Fibroblast of lung (primary cell): ENCODE data around the gene DPYD. TPM values are rescaled to one million over a fixed set of nuclear protein-coding genes. Genes with fewer than 3 reads are reported as not detected.
A peak's percentile ranks its signal among the peaks of the same experiment; 100 is the strongest.

ENCODE experiments used
- DNase-seq, 2 donors: peaks; one replicate each; pipeline versions ENCODE4 v3.0.0 to v3.0.0-alpha.2; 2010; ENCODE audit warnings: low read depth in 2 of 2
- H2AFZ ChIP-seq: 2 replicates; pipeline ENCODE4 v1.5.1; 2012; ENCODE audit warnings: low read length, control low read depth, inconsistent platforms
- H3K27ac ChIP-seq: 2 replicates; pipeline ENCODE4 v1.5.1; 2011; ENCODE audit warnings: low read length, control low read depth; ENCODE audit not compliant: insufficient read depth
- H3K27me3 ChIP-seq: 2 replicates; pipeline ENCODE4 v1.5.1; 2011; ENCODE audit warnings: mild to moderate bottlenecking, low read length; ENCODE audit not compliant: control insufficient read depth, insufficient read depth
- H3K36me3 ChIP-seq: 2 replicates; pipeline ENCODE4 v1.5.1; 2011; ENCODE audit warnings: low read length; ENCODE audit not compliant: control insufficient read depth, insufficient read depth
- H3K4me1 ChIP-seq: 2 replicates; pipeline ENCODE4 v1.5.1; 2011; ENCODE audit warnings: low read length; ENCODE audit not compliant: control insufficient read depth, insufficient read depth; ENCODE audit errors: extremely low read depth
- H3K4me2 ChIP-seq: 2 replicates; pipeline ENCODE4 v1.5.1; 2011; ENCODE audit warnings: low read length, control low read depth; ENCODE audit not compliant: insufficient read depth; ENCODE audit errors: extremely low read depth
- H3K4me3 ChIP-seq, 4 experiments: fragments of 200-600 bp in 1 of 4; sonication (generic) in 1 of 4; replicated peaks in 1 of 4; 2 replicates each; pipeline ENCODE4 v1.5.1; 2011 to 2016; ENCODE audit warnings: low read length in 4 of 4, low read depth in 3 of 4, mild to moderate bottlenecking in 3 of 4, control low read depth in 2 of 4, inconsistent platforms in 1 of 4, mixed read lengths in 1 of 4; ENCODE audit not compliant: insufficient read depth in 1 of 4; ENCODE audit errors: control extremely low read depth in 1 of 4
- H3K79me2 ChIP-seq: 2 replicates; pipeline ENCODE4 v1.5.1; 2012; ENCODE audit warnings: mild to moderate bottlenecking, low read length, inconsistent platforms; ENCODE audit not compliant: control insufficient read depth, insufficient read depth
- H3K9ac ChIP-seq: 2 replicates; pipeline ENCODE4 v1.5.1; 2011; ENCODE audit warnings: mild to moderate bottlenecking, low read length, control low read depth; ENCODE audit not compliant: insufficient read depth
- H3K9me3 ChIP-seq: 2 replicates; pipeline ENCODE4 v1.5.1; 2012; ENCODE audit warnings: low read depth, low read length; ENCODE audit not compliant: control insufficient read depth, insufficient read depth
- H4K20me1 ChIP-seq: 2 replicates; pipeline ENCODE4 v1.5.1; 2011; ENCODE audit warnings: low read length; ENCODE audit not compliant: control insufficient read depth, insufficient read depth; ENCODE audit errors: extremely low read depth
- EZH2 ChIP-seq: IDR thresholded peaks from 2 replicates; pipeline ENCODE4 v1.5.1; 2012; ENCODE audit warnings: low read length, control low read depth, mild to moderate bottlenecking; ENCODE audit errors: missing control alignments
- polyA plus RNA-seq, 2 donors: library from polyadenylated mRNA; depleted of rRNA in 1 of 2; stranded (reverse) in 1 of 2; unstranded in 1 of 2; fragments of >200 nt; gene quantifications; 2 replicates each; pipeline ENCODE4 v1.2.1, GENCODE V29; 2011 to 2012; ENCODE audit warnings: missing spikeins in 1 of 2
- total RNA-seq: library from RNA; depleted of rRNA; stranded (reverse); fragments of >200 nt; gene quantifications from 2 replicates; pipeline ENCODE4 v1.2.1, GENCODE V29; 2014
- TF ChIP-seq, protein P1 (sequence below), 2 donors: IDR thresholded peaks in 1 of 2; conservative IDR thresholded peaks in 1 of 2; 1 replicate in 1 of 2; 2 replicates in 1 of 2; pipeline ENCODE4 v1.5.1; 2011 to 2012; ENCODE audit warnings: low read length in 2 of 2, control low read depth in 1 of 2, inconsistent platforms in 1 of 2, low read depth in 1 of 2, mild to moderate bottlenecking in 1 of 2

Gene DPYD
- total and polyA plus RNA-seq, 2 donors (not counting 1 experiment from before 2014, with no cell fraction given) = 32.0 to 63.1 TPM

GRCh38 chr1:97277891-97278654, 642.8 kb downstream of the DPYD start:
- no peak overlapping the region for H3K4me3 ChIP-seq
- H3K9ac ChIP-seq = no peak overlapping the region
- peak overlapping the region; percentile 49 for H3K4me2 ChIP-seq
- no peaks in the 10 kb centered on the region for H4K20me1 ChIP-seq
- no peaks in the 10 kb centered on the region for H3K27me3 ChIP-seq
- peak; percentile 81 to 90 for DNase-seq
- H3K79me2 ChIP-seq = no peaks in the 10 kb centered on the region
- H3K9me3 ChIP-seq = no peaks in the 10 kb centered on the region
- TF ChIP-seq, protein P1, sequence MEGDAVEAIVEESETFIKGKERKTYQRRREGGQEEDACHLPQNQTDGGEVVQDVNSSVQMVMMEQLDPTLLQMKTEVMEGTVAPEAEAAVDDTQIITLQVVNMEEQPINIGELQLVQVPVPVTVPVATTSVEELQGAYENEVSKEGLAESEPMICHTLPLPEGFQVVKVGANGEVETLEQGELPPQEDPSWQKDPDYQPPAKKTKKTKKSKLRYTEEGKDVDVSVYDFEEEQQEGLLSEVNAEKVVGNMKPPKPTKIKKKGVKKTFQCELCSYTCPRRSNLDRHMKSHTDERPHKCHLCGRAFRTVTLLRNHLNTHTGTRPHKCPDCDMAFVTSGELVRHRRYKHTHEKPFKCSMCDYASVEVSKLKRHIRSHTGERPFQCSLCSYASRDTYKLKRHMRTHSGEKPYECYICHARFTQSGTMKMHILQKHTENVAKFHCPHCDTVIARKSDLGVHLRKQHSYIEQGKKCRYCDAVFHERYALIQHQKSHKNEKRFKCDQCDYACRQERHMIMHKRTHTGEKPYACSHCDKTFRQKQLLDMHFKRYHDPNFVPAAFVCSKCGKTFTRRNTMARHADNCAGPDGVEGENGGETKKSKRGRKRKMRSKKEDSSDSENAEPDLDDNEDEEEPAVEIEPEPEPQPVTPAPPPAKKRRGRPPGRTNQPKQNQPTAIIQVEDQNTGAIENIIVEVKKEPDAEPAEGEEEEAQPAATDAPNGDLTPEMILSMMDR (conservative IDR thresholded peaks at IDR 0.05 in 1 of 2, IDR thresholded peaks at IDR 0.05 in 1 of 2; ENCODE audit: low read depth in 1 of 2, low read length in 2 of 2) = no peak
- TF ChIP-seq EZH2 = no peak
- peak overlapping the region; percentile 23 for H3K27ac ChIP-seq
- no peaks in the 10 kb centered on the region for H3K36me3 ChIP-seq
- peaks cover 4% of the 10 kb centered on the region for H3K4me1 ChIP-seq
- no peak overlapping the region for H2AFZ ChIP-seq

DNA sequence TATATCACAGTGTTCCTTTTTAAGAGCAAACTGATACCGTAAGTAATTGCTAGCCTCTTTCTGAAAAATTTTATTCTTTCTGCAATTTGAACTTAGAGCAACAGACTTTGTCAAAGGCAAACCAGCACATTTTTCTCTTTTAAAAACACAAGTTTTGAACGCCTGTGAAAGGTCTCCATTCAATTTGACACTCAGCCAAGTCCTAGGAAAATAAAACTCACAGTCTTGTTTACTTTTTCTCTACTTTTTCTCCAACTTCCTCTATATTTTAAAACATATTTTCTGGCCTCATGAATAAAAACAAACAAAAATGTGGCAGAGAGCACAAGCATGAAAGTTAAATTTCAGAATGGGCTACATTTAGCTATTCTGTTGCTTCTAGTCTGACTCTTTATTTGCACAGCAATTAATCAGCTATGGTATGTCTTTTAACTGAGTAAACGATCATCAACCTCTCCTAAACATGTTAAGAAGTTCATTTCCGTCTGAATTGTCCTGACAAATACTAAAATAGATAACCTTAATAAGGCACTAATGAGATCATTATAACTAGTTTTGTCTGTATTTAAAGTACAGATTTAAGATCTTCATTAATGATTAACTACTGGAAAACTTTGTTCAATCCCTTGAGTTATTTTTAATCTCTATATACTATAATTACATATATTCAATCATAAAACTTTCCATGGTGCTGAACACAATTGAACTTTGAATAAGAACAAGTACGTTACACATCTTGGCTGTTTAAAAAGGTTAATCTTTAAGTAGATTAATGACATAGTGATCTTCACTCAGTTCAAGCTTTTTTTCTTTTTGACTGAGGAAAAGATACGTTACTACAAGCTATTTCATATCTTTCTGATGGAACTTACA, 648.7 kb downstream of the DPYD start:
- Histone ChIP-seq H3K9ac (no peak overlapping the region), H3K27ac (no peak overlapping the region), H3K4me2 (no peak overlapping the region), H4K20me1 (no peaks in the 10 kb centered on the region), H3K9me3 (no peaks in the 10 kb centered on the region), H3K4me1 (no peaks in the 10 kb centered on the region), H2AFZ (no peak overlapping the region), H3K36me3 (no peaks in the 10 kb centered on the region), H3K79me2 (no peaks in the 10 kb centered on the region), H3K4me3 (no peak overlapping the region), H3K27me3 (no peaks in the 10 kb centered on the region)
- TF ChIP-seq, protein P1 (conservative IDR thresholded peaks at IDR 0.05 in 1 of 2, IDR thresholded peaks at IDR 0.05 in 1 of 2; ENCODE audit: low read depth in 1 of 2, low read length in 2 of 2) = no peak
- no peak for TF ChIP-seq EZH2
- peak in 1 of 2 donors; percentile 52 for DNase-seq
